NCI-H1694 treated with DMSO at 0.1 percent for 48 hours (cell line): ENCODE measurements around the gene CAMTA2.
"Not testable (repeated sequence)": the region's sequence is repeated elsewhere in the genome, so short reads cannot be mapped to it uniquely, and the experiment has no call there.

ENCODE experiments used
- DNase-seq: peaks from one replicate; lab custom pipeline; 2025; lab: John Stamatoyannopoulos, UW

Gene CAMTA2

GRCh38 chr17:4932756-4933155 lies 54.7 kb downstream of the CAMTA2 start:
- DNase-seq = no peak

GRCh38 chr17:4931963-4932362 lies 55.5 kb downstream of the CAMTA2 start, which contains the start of gene GP1BA:
Gene GP1BA, plus strand, starts transcription at chr17:4932277. Its CDS starts 328 bp downstream, at chr17:4932605.
- no peak for DNase-seq

GRCh38 chr17:4928881-4929280 lies 58.6 kb downstream of the CAMTA2 start:
- DNase-seq = no peak

DNA sequence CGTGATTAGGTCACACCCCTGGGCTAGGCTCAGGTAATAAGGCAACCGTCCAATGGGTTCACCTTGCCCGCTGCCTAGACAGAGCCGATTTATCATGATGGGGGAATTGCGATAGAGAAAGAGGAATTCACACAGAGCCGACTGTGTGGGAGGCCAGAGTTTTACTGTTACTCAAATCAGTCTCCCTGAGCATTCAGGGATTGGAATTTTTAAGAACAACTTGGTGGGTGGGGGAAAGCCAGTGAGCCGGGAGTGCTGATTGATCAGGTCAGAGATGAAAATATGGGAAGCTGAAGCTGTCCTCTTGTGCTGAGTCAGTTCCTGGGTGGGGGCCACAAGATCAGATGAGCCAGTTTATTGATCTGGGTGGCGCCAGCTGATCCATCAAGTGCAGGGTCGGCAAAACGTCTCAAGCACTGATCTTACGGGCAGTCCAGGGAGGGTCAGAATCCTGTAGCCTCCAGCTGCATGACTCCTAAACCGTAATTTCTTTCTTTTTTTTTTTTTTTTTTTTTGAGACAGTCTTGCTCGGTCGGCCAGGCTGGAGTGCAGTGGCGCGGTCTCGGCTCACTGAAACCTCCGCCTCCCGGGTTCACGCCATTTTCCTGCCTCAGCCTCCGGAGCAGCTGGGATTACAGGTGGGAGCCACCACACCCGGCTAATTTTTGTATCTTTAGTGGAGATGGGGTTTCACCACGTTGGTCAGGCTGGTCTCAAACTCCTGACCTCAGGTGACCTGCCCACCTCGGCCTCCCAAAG lies 60.7 kb downstream of the CAMTA2 start:
- DNase-seq = not testable (repeated sequence)

- no peak for DNase-seq
Measured at GRCh38 chr17:4921320-4921719, 66.2 kb downstream of the CAMTA2 start.

GRCh38 chr17:4920351-4921048 lies 67.0 kb downstream of the CAMTA2 start:
- no peak for DNase-seq

DNA sequence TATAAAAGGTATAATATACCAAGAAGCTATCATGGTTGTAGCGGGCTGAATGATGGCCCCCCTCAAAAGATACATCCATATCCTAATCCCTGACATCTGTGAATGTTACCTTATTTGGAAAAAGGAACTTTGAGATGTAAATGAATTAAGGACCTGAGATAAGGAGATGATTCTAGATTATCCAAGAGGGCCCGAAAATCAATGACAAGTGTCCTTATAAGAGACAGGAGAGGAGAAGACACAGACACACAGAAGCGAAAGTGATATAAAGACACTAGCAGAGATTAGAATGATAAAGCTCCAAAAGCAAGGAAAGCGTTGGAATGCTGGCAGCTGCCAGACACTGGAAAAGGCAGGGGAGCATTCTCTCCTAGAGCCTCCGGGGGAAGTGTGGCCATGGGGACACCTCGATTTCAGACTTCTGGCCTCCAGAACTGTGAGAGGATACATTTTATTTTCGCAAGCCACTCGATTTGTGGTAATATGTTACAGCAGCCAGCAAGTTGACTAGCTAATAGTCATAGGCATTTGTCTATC lies 67.9 kb downstream of the CAMTA2 start:
- no peak for DNase-seq
